SK-N-DZ (cell line): Measurements from ENCODE around the gene CLCNKB.

Experiments used
- DNase-seq: peaks from one replicate; pipeline ENCODE4 v3.0.0-alpha.2; 2015; ENCODE audit warnings: low spot score

The CLCNKB gene

DNA sequence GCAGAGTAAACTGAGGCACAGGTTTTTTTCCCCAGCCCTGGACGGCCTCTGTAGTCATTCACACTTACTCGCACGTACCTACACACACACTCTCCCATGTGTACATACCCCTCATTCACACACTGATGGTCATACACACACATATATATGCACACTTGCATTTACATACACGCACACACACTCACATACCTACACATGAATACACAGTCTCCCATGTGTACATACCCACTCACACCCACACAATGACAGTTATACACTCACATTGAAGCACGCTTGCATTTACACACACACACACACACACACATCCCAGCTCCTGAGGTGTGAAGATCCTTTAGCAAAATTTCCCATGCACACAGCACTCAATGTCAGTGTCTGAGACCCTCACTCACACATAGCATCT, 30.6 kb downstream of the CLCNKB start:
- DNase-seq = no peak

- no peak for DNase-seq
Observed at GRCh38 chr1:16075337-16076030, 31.9 kb downstream of the CLCNKB start.

DNA sequence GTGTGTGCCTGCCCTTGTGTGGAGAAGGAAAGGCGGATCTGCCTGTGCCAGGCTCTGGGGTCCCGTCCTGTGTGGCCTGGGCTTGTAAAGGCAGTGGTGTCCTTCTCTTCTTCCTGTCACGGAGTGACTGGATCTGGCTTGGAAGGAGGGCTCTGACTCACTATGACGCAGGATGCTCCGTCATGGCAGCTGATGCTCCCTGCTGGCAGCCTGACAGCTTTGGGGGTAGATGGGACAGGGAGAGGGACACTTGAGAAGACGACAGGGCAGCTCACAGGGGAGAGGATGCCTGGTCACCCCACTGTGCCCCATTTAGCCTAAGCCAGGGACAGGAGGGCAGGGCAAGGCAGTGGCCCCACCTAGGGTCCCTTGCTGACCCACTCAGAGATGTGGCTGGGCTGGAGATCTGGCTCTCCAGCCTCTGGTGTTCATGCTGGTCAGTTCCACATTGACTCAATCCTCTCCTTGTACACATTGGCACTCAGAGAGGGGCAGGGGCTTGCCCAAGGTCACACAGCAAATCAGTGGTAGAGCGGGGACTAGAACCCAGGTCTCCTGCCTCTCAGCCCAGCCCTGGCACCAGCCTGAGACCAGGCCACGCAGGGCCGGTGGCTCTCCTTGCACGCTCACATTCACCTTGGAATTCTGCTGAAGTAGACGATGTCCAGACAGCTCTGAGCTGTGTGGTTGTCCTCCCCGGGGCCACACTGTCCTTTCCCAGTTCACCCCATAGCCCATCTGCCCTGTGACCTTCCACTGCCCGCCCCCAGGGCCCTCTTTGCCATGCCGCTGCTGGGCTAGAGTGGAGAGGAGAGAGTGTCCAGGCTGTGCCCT, 32.7 kb downstream of the CLCNKB start:
- DNase-seq = no peak

- peak; percentile 51 for DNase-seq
Observed at GRCh38 chr1:16076865-16077238, 33.3 kb downstream of the CLCNKB start.

- no peak for DNase-seq
Observed at GRCh38 chr1:16077406-16078245, 34.0 kb downstream of the CLCNKB start.

GRCh38 chr1:16078925-16079656, 35.5 kb downstream of the CLCNKB start:
- DNase-seq = peak; percentile 67

DNA sequence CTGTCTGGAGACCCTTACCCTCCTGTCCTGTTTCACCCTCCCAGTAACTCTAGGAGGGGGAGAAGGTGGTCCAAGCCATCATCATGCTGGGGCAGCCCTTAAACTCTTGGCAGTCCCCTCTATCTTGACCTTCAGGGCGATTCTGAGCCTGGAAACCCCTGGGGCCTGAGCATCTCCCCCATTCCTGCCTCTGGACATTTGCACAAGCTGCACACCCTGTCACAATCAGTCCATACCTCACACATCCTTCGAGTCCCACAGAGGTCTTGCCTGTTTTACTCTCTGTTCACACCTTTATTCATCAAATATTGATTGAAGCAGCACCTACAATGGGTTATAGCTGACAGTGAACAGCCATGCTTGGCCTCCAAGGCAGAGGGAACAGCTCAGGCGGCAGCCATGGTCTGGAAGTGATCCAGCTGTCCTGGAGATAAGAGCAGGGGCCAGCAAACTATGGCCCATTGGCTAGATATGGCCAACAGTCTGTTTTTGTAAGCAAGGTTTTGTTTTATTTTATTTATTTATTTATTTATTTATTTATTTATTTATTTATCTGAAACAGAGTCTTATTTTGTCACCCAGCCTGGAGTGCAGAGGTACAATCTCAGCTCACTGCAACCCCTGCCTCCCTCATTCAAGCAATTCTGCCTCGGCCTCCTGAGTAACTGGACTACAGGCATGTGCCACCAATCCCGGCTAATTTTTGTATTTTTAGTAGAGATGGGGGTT, 37.0 kb downstream of the CLCNKB start:
- DNase-seq = no peak

DNA sequence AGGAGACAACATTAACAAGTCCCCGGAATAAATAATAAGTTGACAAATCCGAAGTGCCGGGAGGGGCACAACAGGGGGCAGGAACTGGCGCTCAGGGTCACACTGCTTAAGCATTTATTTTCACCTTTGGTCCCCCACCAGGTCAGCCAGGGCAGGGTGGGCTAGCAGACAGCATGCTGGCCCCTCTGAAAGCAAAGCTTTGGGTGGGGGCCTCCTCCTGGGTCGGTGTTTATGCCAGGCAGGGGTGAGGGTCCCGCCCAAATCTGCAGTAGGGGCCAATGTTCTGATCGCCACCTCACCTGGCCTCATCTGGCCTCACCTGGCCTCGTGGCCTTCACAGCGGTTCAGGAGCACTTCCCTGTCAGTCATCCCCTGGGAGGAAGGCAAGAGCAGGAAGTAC, 38.1 kb downstream of the CLCNKB start:
- DNase-seq = no peak

- peak; percentile 37 for DNase-seq
Observed at GRCh38 chr1:16082283-16083038, 38.9 kb downstream of the CLCNKB start.

GRCh38 chr1:16083486-16083885, 39.9 kb downstream of the CLCNKB start:
- no peak for DNase-seq

DNA sequence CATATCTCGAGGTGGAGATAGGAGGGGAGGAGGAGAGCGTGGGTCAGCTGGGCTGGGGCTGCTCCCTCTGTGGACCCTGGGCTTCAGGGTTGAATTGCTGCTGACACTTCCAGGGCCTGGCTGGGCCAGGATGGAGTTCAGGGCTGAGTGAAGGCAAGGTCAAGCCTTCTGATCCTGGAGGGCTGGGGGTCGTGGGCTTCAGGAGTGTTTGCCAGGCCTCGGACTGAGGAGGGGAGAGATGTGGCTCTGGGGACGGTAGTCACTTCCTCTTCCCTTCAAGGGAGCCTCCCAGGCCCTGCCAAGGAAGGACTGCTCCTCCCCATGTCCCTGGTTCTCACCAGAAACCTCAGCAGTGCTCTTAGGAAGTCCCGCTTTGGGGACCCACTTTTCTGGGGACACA, 41.9 kb downstream of the CLCNKB start:
- DNase-seq = no peak

- DNase-seq = no peak
Observed at GRCh38 chr1:16087733-16088132, 44.2 kb downstream of the CLCNKB start.

DNA sequence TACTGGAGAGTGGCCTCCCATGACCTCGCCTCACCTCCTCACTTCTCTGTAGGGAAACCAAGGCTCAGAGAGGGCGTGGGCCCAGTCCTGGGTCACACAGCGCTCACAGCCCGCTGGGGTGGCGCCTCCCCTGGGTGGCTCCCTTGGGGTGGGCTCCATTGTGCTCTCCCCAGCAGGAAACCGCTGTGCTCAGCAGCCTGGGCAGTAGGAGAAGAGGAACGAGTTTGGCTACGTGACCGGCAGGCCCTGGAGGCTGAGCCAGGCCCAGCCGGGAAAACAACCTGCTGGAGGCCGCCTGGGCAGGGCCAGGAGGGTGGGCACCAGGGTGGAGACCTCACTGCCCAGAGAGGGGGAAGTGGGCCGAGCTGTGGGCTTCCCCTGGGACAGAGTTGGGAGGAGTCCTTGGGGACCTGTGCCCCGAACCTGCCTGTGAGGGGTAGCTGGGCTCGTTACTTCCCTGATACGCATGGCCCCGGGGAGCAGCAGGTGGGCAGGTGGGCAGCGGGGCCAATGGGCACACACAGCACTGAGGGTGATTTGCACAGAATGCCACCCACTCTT, 44.8 kb downstream of the CLCNKB start:
- no peak for DNase-seq

DNA sequence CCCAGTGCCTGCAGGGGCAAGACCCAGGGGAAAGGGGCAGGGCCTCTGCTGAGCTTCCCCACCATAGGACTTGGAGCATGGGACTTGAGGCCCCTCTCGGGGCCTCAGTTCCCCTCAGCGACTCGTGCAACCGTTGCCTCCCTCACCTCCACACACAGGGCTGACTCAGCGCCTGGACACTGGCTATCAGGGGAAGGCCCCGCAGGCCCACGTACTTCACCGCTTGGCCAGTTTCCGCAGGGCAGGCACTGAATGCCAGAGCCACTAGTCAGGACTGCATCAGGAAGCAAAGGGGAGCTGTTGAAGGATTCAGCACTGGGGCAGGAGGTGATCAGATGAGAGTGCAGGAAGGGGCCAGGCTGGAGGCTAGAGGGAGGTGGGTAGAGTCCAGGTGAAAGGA, 45.4 kb downstream of the CLCNKB start:
- DNase-seq = no peak

DNA sequence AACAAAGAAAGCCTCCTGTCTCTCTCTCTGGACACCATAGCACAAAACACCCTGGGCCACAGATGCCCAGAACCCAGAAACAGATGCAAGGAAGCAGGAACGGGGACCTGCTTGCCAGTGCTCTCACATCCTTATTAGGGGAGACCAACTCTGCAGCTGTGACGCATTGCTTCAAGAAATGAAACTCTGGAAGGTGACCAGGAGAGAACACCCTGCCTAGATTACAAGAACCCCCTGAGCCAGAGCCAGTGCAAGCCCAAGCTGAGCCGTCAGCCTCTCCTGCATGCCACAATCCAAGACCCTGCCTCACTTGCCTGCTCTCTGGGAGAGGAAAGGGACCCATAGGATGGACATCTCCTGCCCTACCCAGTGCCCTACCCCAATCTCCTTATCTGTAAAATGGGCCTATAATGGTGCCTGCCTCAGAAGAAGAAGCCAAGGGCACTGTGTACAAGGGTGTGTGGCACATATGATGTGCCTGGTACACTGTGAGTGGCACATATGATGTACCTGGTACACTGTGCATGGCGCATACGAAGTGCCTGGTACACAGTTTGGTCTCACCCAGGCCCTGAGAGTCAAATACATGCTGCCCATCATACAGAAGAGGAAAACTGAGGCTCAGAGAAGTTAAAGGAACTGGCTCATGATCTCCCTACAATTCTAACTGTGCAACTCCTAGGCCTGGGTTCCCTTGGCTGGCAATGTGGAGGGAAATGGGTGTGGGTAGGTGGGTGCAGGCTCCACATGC, 46.7 kb downstream of the CLCNKB start:
- DNase-seq = no peak

GRCh38 chr1:16091296-16091695, 47.7 kb downstream of the CLCNKB start:
- no peak for DNase-seq

GRCh38 chr1:16092097-16092922, 48.7 kb downstream of the CLCNKB start:
- no peak for DNase-seq

GRCh38 chr1:16092923-16093511, 49.4 kb downstream of the CLCNKB start:
- no peak for DNase-seq
